GM15510 (cell line): ENCODE measurements around the gene CKB.

Experiments
- POLR2A ChIP-seq: IDR thresholded peaks from 3 replicates; pipeline ENCODE4 v1.6.1; 2011; ENCODE audit warnings: borderline replicate concordance; ENCODE audit not compliant: insufficient read length; ENCODE audit errors: extremely low read depth

The CKB gene

GRCh38 chr14:103517721-103518421 is 4.8 kb downstream of the CKB start:
- TF ChIP-seq POLR2A = no peak

- TF ChIP-seq POLR2A = no peak
Observed at GRCh38 chr14:103517174-103517566, 5.5 kb downstream of the CKB start.

- no peak for TF ChIP-seq POLR2A
Observed at GRCh38 chr14:103516426-103517173, 6.0 kb downstream of the CKB start.

GRCh38 chr14:103514596-103515421 is 7.8 kb downstream of the CKB start:
- no peak for TF ChIP-seq POLR2A

GRCh38 chr14:103512701-103513611 is 9.7 kb downstream of the CKB start:
- TF ChIP-seq POLR2A = no peak

GRCh38 chr14:103510724-103511693 is 11.6 kb downstream of the CKB start:
- no peak for TF ChIP-seq POLR2A

- no peak for TF ChIP-seq POLR2A
Observed at GRCh38 chr14:103509864-103510723, 12.5 kb downstream of the CKB start.

GRCh38 chr14:103508521-103509329 is 13.9 kb downstream of the CKB start:
- TF ChIP-seq POLR2A = no peak

- no peak for TF ChIP-seq POLR2A
Observed at GRCh38 chr14:103507751-103508150, 14.9 kb downstream of the CKB start.

- TF ChIP-seq POLR2A = no peak
Observed at GRCh38 chr14:103504991-103505565, 17.6 kb downstream of the CKB start.

- TF ChIP-seq POLR2A = no peak
Observed at GRCh38 chr14:103503296-103503695, 19.3 kb downstream of the CKB start.
